ENCODE measurements around the gene BBS2. TPM values are rescaled to one million over a fixed set of nuclear protein-coding genes. Genes with fewer than 3 reads are reported as not detected.

Gene BBS2, protein sequence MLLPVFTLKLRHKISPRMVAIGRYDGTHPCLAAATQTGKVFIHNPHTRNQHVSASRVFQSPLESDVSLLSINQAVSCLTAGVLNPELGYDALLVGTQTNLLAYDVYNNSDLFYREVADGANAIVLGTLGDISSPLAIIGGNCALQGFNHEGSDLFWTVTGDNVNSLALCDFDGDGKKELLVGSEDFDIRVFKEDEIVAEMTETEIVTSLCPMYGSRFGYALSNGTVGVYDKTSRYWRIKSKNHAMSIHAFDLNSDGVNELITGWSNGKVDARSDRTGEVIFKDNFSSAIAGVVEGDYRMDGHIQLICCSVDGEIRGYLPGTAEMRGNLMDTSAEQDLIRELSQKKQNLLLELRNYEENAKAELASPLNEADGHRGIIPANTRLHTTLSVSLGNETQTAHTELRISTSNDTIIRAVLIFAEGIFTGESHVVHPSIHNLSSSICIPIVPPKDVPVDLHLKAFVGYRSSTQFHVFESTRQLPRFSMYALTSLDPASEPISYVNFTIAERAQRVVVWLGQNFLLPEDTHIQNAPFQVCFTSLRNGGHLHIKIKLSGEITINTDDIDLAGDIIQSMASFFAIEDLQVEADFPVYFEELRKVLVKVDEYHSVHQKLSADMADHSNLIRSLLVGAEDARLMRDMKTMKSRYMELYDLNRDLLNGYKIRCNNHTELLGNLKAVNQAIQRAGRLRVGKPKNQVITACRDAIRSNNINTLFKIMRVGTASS
- polyA plus RNA-seq (2013, experiment 1 of 4) = 49.9 TPM
- polyA plus RNA-seq (2013, experiment 2 of 4) = 52.4 TPM
- polyA plus RNA-seq (2013, experiment 3 of 4) = 45.0 TPM
- 59.9 TPM for polyA plus RNA-seq (2013, experiment 4 of 4)

DNA sequence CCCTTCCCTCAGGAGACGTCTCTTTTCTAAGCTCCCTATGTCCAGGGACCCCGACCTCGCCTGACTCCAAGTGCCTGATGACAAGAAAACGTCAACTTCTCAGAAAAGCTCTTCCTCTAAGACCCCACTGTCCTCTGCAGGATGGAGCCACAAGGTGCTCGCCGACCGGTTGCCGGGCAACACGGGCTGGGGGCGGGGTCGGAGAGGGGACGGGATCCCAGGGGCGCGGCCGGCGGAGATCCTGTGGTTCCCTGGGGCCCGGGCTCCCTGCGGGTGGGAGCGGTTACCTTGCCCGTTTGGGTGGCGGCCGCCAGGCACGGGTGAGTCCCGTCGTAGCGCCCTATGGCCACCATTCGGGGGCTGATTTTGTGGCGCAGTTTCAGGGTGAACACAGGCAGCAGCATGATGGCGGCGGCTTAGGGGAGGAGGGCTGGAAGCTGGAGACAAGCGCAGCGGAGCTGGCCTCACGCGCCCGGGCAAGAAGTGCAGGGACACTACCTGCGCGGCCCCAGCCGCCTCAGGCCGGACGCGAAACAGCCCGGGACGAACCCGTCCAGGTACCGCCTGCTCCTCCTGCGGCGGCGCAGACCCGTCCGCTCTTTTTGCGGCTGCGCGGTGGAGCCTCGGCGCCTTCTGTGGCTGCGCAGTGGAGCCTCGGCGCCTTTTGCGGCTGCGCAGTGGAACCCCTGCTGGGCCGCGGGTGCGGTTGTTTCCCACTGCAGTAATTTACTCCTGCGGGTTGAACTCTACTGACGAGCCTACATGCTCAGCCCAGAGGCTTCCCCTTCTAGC, at the start of gene BBS2:
TSS of gene BBS2 (minus strand) at position 566 of the 792 bp plus-strand sequence. CDS start at position 404, 162 bp downstream.
- H3K27ac ChIP-seq (ENCODE audit: insufficient read depth, low read depth, low read length, poor library complexity, severe bottlenecking) = peak within 1 kb of the TSS; percentile 63
- no peaks in the 10 kb centered on the region for H3K9me3 ChIP-seq (ENCODE audit: control insufficient read depth, low read length)
- peak within 1 kb of the TSS; percentile 97 for H3K4me3 ChIP-seq (ENCODE audit: insufficient read depth, low read depth, low read length)
- peaks cover 4% of the 10 kb centered on the region for H3K4me1 ChIP-seq (ENCODE audit: control insufficient read depth, insufficient read depth, low read length)
- 0% methylated on average over 65 of the region's 65 CpGs for WGBS, 2 experiments
- H3K36me3 ChIP-seq (ENCODE audit: control insufficient read depth, insufficient read depth, low read length) = no peaks in the 10 kb centered on the region
- H3K27me3 ChIP-seq (ENCODE audit: control insufficient read depth, insufficient read depth, low read length, poor library complexity, severe bottlenecking) = no peaks in the 10 kb centered on the region

DNA sequence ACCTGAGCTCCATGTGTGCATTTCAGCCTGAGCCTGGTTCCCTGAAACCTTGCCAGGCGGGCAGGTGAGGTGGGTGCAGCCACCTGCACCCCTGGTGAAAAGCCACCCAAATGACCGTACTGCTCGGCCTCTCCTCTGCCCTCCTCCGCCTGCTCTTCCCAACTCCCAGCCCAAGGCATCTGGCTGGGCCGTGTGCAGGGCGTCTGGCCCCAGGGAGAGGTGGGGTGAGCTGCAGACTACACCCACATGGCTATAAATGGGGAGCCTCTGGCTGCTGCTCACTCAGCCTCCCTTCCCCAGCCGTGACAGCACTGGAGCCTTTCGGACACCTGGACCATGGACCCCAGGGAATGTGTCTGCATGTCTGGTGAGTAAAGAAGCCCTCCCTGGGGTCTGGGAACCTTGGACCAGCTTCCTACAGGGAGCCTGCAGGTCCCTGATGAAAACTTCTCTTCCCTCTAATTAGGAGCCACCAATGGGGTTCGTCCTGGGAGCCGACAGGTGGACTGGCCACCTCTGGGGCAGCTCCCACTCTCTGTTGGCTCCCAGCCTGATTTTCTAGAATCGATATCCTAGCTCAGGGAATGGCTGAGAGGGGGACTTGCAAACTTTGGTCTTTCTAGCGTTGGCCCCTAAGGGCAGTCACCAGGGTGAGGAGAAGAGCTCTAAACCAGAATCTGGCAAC, 45.1 kb upstream of the BBS2 start, which contains the start of gene MT4:
TSS of gene MT4 (plus strand) at position 281 of the 685 bp plus-strand sequence. CDS start at position 337, 56 bp downstream.
- peaks cover 9% of the 10 kb centered on the region for H3K27me3 ChIP-seq (ENCODE audit: control insufficient read depth, insufficient read depth, low read length, poor library complexity, severe bottlenecking)
- no peaks in the 10 kb centered on the region for H3K4me1 ChIP-seq (ENCODE audit: control insufficient read depth, insufficient read depth, low read length)
- WGBS, 2 experiments = 91% methylated on average over 12 of the region's 12 CpGs
- H3K36me3 ChIP-seq (ENCODE audit: control insufficient read depth, insufficient read depth, low read length) = no peaks in the 10 kb centered on the region
- H3K9me3 ChIP-seq (ENCODE audit: control insufficient read depth, low read length) = no peaks in the 10 kb centered on the region
- H3K27ac ChIP-seq (ENCODE audit: insufficient read depth, low read depth, low read length, poor library complexity, severe bottlenecking) = no peak within 1 kb of the TSS
- H3K4me3 ChIP-seq (ENCODE audit: insufficient read depth, low read depth, low read length) = no peak within 1 kb of the TSS

- Histone ChIP-seq H3K36me3 (ENCODE audit: control insufficient read depth, insufficient read depth, low read length) (no peaks in the 10 kb centered on the region), H3K27ac (ENCODE audit: insufficient read depth, low read depth, low read length, poor library complexity, severe bottlenecking) (no peak overlapping the region), H3K4me1 (ENCODE audit: control insufficient read depth, insufficient read depth, low read length) (no peaks in the 10 kb centered on the region), H3K4me3 (ENCODE audit: insufficient read depth, low read depth, low read length) (no peak overlapping the region), H3K9me3 (ENCODE audit: control insufficient read depth, low read length) (no peaks in the 10 kb centered on the region), H3K27me3 (ENCODE audit: control insufficient read depth, insufficient read depth, low read length, poor library complexity, severe bottlenecking) (no peaks in the 10 kb centered on the region)
- WGBS, 2 experiments = 83 to 94% methylated on average over 1 of the region's 1 CpG
These were observed 41.3 kb upstream of the BBS2 start for GRCh38 chr16:56561126-56561525.

- H3K9me3 ChIP-seq (ENCODE audit: control insufficient read depth, low read length) = no peaks in the 10 kb centered on the region
- WGBS, 2 experiments = 84 to 88% methylated on average over 1 of the region's 1 CpG
- H3K36me3 ChIP-seq (ENCODE audit: control insufficient read depth, insufficient read depth, low read length) = no peaks in the 10 kb centered on the region
- no peaks in the 10 kb centered on the region for H3K27me3 ChIP-seq (ENCODE audit: control insufficient read depth, insufficient read depth, low read length, poor library complexity, severe bottlenecking)
- no peak overlapping the region for H3K27ac ChIP-seq (ENCODE audit: insufficient read depth, low read depth, low read length, poor library complexity, severe bottlenecking)
- no peaks in the 10 kb centered on the region for H3K4me1 ChIP-seq (ENCODE audit: control insufficient read depth, insufficient read depth, low read length)
- H3K4me3 ChIP-seq (ENCODE audit: insufficient read depth, low read depth, low read length) = no peak overlapping the region
These were observed 40.6 kb upstream of the BBS2 start for GRCh38 chr16:56560447-56560846.

GRCh38 chr16:56559109-56559508, 39.3 kb upstream of the BBS2 start:
- no peaks in the 10 kb centered on the region for H3K27me3 ChIP-seq (ENCODE audit: control insufficient read depth, insufficient read depth, low read length, poor library complexity, severe bottlenecking)
- H3K9me3 ChIP-seq (ENCODE audit: control insufficient read depth, low read length) = no peaks in the 10 kb centered on the region
- no peaks in the 10 kb centered on the region for H3K4me1 ChIP-seq (ENCODE audit: control insufficient read depth, insufficient read depth, low read length)
- no peaks in the 10 kb centered on the region for H3K36me3 ChIP-seq (ENCODE audit: control insufficient read depth, insufficient read depth, low read length)
- H3K4me3 ChIP-seq (ENCODE audit: insufficient read depth, low read depth, low read length) = no peak overlapping the region
- WGBS, 2 experiments = 92 to 93% methylated on average over 4 of the region's 4 CpGs
- H3K27ac ChIP-seq (ENCODE audit: insufficient read depth, low read depth, low read length, poor library complexity, severe bottlenecking) = no peak overlapping the region

GRCh38 chr16:56558024-56558747, 38.4 kb upstream of the BBS2 start:
- Histone ChIP-seq H3K9me3 (ENCODE audit: control insufficient read depth, low read length) (no peaks in the 10 kb centered on the region), H3K4me3 (ENCODE audit: insufficient read depth, low read depth, low read length) (no peak overlapping the region), H3K27ac (ENCODE audit: insufficient read depth, low read depth, low read length, poor library complexity, severe bottlenecking) (no peak overlapping the region), H3K27me3 (ENCODE audit: control insufficient read depth, insufficient read depth, low read length, poor library complexity, severe bottlenecking) (no peaks in the 10 kb centered on the region), H3K4me1 (ENCODE audit: control insufficient read depth, insufficient read depth, low read length) (no peaks in the 10 kb centered on the region), H3K36me3 (ENCODE audit: control insufficient read depth, insufficient read depth, low read length) (no peaks in the 10 kb centered on the region)
- WGBS, 2 experiments = 87 to 91% methylated on average over 8 of the region's 8 CpGs

DNA sequence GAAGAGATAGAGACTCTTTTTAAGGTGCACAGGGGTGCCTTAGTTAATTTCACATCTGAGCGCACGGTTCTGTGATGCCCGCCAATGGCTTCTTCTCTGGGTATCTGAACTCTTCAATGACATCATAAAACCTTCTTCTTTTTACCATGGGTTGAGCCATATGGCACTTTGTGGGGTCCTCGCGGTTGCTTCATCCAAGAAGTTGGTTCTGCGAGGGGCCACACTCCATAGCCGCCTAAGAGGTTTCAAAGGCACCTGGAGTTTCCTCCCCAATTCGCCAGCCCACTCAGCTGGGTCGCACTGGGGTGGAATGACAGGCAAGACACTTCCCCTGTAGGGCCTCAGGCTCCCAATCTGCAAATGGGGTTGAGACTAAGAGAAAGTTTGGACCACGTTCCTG, 34.6 kb upstream of the BBS2 start:
- 94% methylated on average over 10 of the region's 10 CpGs for WGBS, 2 experiments
- Histone ChIP-seq H3K27ac (ENCODE audit: insufficient read depth, low read depth, low read length, poor library complexity, severe bottlenecking) (no peak overlapping the region), H3K27me3 (ENCODE audit: control insufficient read depth, insufficient read depth, low read length, poor library complexity, severe bottlenecking) (no peaks in the 10 kb centered on the region), H3K9me3 (ENCODE audit: control insufficient read depth, low read length) (no peaks in the 10 kb centered on the region), H3K4me3 (ENCODE audit: insufficient read depth, low read depth, low read length) (no peak overlapping the region), H3K36me3 (ENCODE audit: control insufficient read depth, insufficient read depth, low read length) (no peaks in the 10 kb centered on the region), H3K4me1 (ENCODE audit: control insufficient read depth, insufficient read depth, low read length) (no peaks in the 10 kb centered on the region)

GRCh38 chr16:56551796-56552738, 32.2 kb upstream of the BBS2 start:
- H3K27me3 ChIP-seq (ENCODE audit: control insufficient read depth, insufficient read depth, low read length, poor library complexity, severe bottlenecking) = no peaks in the 10 kb centered on the region
- H3K4me1 ChIP-seq (ENCODE audit: control insufficient read depth, insufficient read depth, low read length) = peaks cover 10% of the 10 kb centered on the region
- H3K36me3 ChIP-seq (ENCODE audit: control insufficient read depth, insufficient read depth, low read length) = no peaks in the 10 kb centered on the region
- no peak overlapping the region for H3K4me3 ChIP-seq (ENCODE audit: insufficient read depth, low read depth, low read length)
- no peaks in the 10 kb centered on the region for H3K9me3 ChIP-seq (ENCODE audit: control insufficient read depth, low read length)
- 87% methylated on average over 10 to 11 of the region's 11 CpGs for WGBS, 2 experiments
- no peak overlapping the region for H3K27ac ChIP-seq (ENCODE audit: insufficient read depth, low read depth, low read length, poor library complexity, severe bottlenecking)
